HG02973 (cell line): Measurements from ENCODE around the gene OSM.
"Not testable (repeated sequence)": the region's sequence is repeated elsewhere in the genome, so short reads cannot be mapped to it uniquely, and the experiment has no call there.

Source experiments
- ATAC-seq: cut with Tn5 transposase; IDR thresholded peaks from one replicate; pipeline ENCODE4 v1.9.1; 2021; ENCODE audit warnings: moderate library complexity; ENCODE audit not compliant: unreplicated experiment

The OSM gene

DNA sequence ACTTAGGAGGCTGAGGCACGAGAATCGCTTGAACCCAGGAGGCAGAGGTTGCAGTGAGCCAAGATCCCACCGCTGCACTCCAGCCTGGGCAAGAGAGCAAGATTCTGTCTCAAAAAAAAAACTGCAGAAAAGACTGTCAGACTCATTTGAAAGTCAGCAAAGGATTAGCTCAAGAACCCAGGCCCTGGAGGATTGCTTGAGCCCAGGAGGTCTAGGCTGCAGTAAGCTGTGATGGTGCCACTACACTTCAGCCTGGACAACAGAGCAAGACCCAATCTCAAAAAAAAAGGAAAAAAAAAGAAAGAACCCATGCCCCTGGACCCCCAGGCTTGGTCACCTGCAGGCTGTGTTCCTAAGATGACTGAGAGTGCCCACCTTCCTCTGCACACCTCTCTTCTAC lies 36.3 kb downstream of the OSM start:
- ATAC-seq, result no peak

DNA sequence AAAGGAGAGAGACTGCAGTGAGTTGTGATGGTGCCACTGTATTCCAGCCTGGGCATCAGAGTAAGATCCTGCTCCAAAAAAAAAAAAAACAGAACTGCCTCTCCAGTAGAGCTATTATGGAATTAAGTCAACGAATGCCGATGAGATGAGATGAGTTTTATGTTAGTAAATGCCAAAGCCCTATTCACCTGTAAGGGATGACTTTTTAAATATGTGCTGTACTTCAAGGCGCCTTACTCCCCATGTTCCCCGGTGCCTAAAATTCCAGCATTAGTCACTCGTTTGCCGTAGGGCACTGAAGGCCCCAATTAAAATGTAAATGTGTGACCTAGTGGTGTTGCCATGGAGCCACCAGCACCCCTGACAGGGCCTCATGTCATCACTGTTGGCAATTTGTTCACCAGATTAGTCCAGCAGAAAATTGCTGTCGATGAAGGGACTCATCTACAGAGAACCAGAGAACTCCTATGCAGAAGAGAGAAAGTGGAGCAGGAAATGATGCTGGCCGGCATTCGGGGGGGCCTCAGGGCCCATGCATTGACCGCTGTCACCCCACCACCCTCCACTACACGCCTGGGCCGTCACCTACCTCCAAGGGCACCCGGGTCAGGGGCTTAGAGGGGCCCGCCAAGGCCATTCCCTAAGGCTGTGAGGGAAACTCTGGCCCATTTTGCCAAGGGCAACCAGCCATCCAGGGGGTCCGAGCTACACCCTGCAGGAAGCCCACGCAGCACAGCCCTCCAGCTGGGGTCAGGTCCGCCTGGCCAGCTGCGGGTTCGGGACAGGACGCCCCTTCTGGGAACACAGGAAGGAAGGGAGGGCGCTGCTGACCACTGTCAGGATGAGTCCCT lies 37.9 kb downstream of the OSM start:
- no peak for ATAC-seq

DNA sequence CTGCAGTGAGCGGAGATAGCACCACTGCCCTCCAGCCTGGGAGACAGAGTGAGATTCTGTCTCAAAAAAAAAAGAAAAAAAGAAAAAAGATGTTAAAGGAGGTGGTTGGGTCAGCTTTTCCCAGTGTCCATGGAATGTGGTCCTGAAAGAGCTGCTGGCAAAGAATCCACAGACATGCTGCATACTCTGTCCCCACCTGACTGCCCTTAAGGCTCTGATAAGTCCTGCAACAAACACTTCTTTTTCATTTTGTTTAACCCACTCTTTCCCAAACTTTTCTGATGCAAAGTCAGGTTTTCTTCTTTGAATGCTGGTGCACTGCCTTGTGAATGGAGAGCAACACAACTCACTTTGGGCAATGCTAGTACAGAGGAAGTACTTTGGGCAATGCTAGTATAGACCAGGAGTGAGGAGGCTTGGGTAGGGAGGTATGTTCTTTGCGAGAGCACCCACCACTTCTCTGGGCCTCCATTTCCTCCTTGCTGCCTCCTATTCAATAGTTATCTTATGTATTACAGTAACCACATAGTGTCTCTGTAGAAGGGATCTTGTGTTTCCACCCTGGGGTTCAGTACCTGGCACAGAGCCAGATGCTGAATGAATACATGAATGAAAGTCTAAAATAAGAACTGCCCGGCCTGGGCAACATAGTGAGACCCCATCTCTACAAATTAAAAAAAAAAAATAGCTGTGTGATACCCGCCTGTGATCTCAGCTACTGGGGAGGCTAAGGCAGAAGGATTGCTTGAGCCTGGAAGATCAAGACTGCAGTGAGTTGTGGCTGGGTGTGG lies 39.0 kb downstream of the OSM start:
- no peak for ATAC-seq

DNA sequence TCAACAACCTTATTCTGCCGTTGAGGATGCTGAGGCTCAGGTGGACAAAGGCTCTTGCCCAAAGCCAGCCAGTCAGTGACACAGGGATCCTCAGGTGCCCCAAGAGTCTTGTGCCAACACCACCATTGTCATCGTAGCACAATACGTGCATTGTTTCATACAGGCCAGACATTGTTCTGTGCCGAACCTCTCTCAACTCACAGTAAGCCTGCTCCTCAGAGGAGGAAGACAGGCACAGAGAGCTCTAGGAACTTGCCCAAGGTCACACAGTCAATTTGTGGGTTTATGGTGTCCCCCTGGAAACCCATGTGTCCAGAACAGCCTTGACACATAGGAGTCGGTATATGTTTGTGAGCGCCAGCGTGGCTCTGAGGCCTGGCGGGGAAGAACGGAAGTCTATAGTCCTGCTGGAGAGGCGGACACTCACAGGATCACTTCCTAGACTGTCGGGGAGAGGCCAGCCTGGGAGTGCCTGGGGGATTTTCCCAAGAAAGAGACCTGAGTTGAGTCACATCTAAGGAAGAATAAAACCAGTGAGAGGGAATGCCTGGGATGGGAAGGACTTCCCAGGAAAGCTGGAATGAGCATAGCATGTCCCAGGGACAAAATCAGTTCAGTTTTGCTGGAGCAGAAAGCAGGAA lies 40.3 kb downstream of the OSM start:
- no peak for ATAC-seq

DNA sequence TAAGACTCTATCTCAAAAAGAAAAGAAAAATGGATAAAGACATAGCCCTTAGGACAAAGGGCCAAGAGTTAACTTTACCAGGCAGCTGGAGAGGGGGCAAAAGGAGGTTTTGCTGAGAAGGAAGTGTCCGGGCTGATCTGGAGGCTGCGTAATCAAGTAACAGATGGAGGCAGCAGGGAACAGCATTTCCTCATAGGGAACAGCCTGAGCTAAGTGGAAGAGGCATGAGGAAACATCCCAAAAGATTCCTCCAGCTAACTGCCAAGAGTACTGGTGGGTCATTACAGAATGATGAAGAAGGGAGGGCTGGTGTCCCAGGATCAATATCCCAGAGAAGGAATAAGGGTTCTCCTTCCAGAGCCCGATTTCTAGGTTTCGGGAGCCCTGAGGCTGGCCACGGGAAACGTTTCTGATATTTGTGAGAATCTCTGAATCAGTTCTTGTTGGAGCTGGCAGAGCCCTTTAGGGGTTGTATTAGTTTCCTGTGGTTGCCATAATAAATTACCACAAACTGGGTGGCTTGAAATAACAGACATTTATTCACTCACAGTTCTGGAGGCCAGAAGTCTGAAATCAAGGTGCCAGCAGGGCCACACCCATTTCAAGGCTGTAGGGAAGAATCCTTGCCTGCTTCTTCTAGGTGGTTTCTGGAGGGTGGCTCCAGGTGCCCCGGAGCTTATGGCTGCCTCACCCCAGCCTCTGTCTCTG lies 41.3 kb downstream of the OSM start:
- ATAC-seq, result no peak

DNA sequence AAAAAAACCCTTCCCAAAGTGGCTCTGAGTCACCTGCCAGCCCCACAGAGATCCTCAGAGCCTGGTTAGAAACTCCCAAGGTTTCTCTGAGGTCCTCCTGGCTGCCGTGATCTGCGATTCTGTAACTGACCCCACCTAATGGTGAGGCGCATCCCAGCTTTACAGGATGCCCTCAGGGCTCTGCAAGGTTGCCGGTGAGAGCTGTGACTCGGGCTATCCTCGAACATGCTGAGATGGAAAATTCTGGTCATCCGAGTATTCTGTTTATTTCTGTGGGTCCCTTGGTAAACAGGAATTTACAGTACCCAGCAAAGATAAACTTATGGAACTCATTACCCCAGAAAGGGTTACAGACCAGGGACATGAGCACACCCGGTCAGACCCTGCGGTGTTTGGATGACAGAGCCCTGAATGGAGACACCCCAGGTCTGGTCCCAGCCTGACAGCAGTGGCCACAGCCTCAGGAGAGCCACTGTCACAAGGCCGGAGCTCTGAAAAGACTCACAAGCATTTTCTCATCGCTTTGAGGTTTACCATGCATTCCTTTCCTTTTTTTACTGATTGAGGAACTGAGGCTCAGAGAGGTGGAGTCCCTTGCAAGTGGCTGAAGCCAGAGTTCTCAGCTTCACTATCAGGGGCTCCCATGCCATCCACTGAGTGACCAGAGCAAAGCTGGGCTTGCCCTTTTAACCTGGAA lies 42.3 kb downstream of the OSM start:
- no peak for ATAC-seq

DNA sequence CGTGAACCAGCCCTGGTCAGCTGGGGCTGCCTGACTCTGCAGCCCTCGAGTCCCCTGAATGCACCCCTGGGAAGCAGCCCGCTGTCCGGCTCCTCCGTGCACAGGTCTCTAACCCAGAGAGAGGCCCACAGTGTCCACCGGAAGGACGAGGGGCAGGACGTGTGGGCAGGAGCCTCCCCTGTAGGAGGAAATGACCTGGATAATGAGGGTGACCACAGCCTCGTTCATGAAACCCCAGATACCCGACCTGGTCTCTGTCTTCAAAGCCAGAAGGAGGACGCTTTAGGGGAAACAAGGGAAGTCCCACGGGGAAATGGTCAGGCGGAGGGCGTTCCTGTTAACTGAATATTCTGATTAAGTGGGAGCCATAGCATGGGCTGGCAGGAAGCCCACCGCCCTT lies 43.3 kb downstream of the OSM start:
- no peak for ATAC-seq

DNA sequence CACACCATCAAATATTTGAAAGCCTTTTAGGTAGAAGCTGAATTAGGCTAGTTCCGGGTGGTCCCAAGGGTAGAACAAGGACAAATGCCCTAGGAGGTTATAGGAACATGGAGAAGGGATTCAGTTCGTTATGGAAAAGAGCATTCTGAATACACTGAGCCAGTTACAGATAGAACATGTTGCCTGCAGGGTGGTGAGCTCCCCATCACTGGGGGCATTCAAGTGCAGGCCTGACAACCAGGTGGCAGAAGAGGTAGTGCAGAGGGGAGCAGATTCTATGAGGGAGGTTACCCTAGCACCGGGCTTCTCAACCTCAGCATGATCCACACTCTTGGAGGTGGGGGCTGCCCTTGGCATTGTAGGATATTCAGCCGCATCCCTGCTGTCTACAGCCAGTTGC lies 44.3 kb downstream of the OSM start:
- no peak for ATAC-seq

DNA sequence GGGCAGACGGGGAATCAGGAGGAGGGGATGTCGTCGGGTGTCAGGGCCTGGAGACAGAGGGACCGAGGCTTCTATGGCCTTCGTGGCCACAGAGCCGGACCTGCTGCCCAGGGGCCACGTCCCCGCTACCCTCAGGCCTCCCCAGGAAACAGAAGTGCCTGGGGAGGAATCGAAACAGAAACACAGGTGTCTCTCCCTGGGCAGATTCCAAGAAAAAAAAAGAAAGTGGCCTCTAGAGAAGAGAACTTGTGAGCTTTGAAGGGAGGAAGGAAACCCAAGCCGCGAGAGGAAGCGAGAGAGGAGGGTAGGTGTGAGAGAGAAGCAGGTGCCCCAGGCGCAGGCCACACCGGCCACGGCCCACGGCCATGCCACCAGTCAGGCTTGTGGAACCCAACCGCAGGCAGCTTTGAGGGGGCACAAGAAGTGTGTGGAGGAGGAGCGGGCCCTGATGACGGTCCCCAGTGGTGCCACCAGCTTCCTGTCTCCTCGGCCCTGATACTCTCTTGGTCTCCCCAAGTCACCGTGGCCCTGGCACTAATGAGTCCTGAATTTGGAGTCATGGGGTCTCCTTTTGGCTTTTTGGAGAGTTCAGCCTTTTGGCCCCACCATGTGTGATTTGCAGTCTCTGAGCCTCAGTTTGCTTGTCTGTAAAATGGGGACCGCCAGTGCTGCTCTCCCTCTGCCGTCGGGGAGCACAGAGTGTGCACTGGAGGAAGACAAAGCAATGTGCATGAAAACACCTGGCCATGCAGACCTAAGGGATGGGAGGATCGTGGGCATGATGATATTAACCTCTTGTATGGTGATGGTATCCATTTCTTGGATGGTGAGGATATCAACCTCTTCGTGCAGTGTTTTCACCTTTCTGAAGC lies 45.3 kb downstream of the OSM start:
- ATAC-seq, result no peak

DNA sequence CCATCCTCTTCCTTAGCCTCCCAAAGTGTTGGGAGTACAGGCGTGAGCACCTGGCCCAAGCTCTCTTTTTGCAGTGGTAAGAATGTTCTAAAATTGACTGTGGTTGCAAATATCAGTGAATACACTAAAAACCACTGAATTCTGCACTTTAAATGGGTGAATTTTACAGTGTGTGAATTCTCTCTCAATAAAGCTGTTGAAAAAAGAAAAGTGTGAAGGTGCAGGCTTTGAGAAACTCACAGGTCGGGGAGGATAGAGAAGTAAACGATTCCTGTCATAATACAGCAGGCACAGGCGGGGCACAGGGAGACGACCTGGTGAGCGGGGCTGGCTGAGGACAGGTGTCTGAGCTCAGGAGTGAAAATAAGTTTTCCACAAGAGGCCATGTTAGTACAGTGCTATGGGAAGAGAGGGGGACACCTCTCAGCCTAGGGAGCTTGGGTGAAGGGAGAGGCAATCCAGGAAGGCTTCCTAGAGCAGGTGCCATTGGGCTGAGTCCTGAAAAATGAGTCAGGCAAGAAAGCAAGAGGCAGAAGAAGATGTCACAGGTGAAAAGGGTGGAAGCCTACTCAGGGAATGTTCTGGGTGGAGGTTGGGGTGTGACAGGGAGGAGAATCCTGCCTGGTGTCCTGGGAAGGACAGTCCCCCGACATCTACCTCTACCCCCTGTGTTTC lies 46.2 kb downstream of the OSM start:
- no peak for ATAC-seq

DNA sequence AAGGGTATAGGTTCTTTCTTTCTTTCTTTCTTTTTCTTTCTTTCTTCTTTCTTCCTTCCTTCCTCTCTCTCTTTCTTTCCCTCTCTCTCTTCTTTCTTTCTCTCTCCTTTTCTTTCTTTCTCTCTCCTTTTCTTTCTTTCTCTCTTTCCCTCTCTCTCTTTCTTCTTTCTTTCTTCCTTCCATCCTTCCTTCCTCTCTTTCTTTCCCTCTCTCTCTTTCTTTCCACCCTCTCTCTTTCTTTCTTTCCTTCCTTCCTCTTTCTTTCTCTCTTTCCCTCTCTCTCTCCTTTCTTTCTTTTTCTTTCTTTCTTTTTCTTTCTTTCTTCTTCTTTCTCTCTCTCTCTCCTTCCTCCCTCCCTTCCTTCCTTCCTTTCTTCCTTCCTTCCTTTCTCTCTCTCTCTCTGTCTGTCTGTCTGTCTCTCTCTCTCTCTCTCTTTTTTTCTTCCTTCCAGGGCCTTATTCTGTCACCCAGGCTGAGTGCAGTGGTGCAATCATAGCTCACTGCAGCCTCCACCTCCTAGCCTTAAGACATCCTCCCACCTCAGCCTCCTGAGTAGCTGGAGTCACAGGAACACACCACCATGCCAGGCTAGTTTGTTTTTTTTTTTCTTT lies 46.9 kb downstream of the OSM start:
- no peak for ATAC-seq

DNA sequence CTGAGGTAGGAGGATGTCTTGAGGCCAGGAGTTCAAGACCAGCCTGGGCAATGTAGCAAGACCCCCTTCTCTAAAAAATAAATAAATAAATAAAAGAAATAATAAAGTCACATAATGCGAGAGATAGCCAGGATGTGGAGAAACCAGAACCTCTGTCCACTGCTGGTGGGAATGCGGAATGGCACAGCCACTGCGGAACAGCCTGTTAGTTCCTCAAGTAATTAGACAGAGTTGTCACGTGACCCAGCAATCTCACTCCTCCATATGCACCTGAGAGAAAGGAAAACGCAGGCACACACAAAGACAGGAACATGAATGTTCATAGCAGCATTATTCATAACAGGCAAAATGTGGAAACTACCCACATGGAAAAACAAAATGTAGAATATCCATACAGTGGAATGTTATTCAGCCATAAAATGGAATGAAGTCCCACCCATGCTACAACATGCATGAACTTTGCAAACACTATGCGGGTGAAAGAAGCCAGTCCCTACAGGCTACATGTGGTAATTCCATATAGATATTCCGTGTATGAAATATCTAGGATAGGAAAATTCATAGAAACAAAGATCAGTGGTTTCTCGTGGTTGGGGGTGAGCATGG lies 47.5 kb downstream of the OSM start:
- no peak for ATAC-seq

DNA sequence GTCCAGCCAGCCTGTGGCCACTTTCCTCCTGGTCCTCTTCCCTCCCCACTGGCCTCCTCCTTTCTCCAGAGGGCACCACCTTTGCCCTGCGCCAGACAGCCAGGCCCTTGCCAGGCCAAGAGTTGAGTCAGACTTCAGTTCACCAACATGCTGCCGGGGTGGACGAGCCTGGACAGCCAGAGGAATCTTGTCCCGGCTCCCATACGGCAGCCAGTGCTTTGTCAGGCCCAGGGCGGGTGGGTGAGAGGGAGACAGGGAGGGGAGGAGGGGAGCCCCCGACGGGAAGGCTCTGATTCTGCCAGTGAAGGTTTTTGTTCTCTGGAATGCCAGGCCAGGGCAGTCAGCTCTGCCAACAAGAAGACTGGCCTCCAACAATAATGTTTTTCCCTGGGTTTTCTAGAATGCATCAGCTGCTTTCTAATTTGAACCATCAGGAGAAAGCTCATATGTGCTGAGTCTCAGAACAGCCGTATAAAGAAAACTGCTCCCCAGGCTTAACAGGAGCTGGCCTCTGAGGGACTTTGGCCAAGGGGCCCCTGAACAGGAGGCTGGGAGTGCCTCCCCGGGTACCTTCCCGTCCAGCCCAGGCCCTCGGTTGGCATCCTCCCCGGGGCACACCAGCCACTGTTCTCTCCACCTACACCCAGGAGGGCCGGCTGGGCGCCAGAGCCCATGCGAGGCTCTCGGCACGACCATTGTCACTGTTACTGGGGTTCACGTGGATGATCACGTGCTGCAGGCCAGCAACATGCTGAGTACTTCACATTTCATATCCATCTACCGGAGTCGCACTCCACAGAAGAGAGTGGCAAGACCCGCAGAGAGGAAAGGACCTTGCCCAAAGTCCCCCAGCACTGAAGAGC lies 48.7 kb downstream of the OSM start:
- no peak for ATAC-seq

DNA sequence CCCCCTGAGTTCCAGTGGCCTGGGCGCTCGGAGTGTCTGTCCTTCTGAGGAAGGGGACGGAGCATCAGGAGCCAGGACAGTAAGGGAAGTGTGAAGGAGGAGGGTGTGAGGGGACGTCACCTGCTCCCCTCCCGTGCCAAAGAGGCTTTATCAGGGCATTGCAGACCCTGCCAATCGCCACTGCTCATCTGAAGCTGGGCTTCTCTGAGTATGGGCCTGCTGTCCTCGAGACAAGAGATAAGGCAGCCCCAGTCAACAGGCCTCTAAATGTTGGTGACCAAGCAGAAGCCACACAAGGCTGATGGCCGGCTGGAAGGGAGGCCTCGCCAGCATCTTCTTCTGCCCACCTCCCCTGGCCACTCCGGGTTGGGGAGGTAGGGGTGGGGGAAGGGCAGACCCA lies 49.9 kb downstream of the OSM start:
- no peak for ATAC-seq

DNA sequence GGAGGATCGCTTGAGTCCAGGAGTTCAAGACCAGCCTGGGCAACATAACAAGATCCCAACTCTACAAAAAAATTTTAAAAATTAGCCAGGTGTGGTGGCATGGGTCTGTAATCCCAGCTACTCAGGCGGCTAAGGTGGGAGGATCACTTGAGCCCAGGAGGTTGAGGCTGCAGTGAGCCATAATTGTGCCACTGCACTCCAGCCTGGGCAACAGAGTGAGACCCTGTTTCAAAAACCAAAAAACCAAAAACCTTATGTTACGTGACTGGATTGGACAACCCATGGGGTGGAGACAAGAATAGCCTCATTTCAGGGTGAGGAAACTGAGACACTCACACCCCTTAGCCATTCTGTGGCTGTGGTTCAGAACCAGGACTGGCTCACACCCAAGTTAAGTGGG lies 50.4 kb downstream of the OSM start:
- ATAC-seq, result not testable (repeated sequence)

DNA sequence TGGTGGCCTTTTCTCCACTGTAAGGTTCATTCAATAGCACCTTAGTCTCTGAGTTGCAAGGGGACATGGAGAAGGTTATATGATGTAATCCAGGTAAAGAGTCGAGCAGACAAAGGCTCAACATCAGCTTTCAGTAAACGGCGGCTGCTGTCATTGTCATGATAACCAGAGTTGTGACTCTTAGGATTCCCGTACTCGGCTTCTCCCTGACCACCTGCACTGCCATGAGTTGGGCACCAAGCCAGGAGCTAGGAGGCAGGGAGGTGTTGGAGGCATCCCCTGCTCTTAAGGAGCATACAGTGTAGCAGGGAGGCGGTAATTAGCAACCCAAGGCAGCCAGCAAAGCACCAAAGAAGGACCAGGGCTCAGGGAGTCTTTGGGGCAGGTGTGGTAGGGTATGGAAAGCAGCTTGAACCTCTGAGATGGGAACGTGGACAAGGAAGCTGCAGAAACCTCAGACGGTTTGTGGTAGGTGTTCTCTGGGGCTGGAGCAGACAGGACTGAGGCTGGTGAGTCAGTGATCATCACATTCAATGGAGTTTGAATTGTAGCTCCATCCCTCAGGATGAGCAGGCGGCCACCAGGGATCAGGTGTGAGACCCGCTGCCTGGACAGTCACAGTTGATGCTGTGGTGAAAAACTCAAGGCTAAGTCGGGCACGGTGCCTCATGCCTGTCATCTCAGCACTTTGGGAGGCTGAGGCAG lies 51.8 kb downstream of the OSM start:
- ATAC-seq, result no peak

DNA sequence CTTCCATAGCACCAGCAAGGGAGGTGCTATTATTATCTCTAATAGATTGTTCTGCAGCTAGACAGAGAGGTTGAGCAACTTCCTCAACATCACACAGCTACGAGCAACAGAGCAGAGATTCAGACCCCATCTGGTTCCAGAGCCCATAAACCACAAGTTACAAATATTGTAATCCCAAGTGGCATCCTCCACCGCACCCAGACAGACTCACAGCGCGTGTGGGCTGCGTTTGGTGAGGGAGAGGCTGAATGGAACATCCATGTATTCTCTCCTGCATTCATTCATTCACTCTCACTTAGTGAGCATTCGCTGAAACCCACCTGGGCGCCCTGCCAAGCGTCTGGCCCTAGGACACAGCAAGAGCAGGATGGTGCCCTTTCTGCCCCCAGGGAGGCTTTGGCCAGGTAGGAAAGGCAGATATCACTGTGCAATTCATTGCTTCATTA lies 53.6 kb downstream of the OSM start:
- ATAC-seq, result no peak
